GM18519 (cell line): Measurements from ENCODE around the gene UBE2H.
"Not testable (repeated sequence)": the region's sequence is repeated elsewhere in the genome, so short reads cannot be mapped to it uniquely, and the experiment has no call there.

Experiments used
- ATAC-seq: cut with Tn5 transposase; IDR thresholded peaks from one replicate; pipeline ENCODE4 v1.9.1; 2021; ENCODE audit warnings: mild to moderate bottlenecking, moderate library complexity; ENCODE audit not compliant: unreplicated experiment, low FRiP score

UBE2H gene

DNA sequence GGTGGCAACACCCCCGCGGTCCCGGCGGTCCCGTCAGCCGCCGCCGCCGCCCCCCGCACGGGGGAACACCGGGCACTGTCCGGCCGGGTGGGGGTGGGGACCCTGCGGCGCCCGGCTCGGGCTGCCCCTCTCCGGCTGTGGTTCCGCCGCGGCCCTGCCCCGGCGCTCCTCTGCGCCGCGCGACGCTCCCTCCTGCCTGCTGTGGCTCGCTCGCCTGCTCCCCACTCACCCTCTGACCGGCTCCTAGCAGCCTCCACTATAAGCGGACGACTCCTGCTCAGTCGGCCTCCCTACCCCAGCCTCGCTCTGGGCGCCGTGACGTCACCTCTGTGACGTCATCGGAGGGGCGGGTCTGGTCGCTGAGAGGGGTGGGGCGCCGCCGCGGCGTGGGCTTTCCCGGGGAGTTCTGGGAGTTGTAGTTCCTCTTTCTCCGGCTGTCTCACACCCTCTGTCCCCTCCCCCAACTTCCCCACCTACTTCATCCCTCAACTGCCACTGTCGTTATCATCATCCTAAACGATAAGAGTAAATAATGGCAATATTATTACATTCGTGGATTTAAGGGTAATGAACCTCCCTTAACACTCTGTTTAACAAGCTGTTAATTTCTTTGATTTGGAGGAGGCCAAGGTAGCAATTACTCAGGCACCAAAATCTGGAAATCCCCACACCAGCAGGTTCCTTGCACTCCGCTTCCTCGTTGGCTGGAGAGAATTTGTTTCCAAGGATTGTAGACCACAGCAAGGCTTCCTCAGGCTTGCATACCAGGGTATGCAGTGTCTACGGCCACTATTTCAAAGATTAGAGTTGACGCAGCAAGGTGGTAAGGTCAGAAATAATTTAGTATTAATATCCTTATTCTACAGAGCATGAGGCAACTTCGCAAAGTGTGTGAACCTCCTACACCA, at the start of gene UBE2H:
UBE2H (minus strand) TSS at position 308 of the 908 bp plus-strand sequence. CDS start 405 bp downstream, outside the sequence.
- peak; percentile 39 for ATAC-seq

DNA sequence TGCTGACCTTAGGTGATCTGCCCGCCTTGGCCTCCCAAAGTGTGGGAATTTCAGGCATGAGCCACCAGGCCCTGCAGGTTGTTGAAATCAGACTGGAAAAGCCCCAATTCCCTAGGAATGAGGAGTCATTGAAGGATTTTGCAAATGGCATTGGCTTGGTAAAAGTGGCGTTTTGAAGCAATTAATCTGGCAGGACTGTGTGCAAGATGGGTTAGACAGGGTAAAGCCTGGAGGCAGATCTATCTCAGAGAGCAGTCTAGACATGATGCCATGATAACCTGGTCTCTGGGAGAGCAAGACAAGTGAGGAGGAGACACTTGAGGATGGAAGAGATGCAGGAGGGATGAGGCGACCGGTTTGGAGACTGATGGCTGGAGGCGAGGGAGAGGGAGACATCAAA, 45.7 kb upstream of the UBE2H start:
- ATAC-seq: no peak

GRCh38 chr7:129997285-129997684, 44.5 kb upstream of the UBE2H start:
- no peak for ATAC-seq

DNA sequence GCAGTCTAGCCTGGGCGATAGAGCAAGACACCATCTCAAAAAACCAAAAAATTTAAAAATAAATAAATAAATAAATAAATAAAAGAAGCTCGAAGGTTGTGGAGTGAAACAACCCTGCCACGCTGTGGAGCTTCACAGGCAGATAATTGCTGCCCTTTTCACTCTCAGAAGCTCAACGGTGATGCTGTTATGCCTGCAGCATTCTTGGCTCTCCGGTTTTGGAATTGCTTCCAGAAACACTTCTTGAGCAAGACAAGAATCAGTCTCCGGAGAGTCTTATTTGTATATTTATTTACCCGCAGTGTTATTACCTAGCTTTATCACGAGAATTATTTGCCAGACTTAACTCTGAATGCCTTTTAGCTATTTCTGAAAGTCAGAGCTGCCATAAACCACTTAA, 40.5 kb upstream of the UBE2H start:
- no peak for ATAC-seq

- ATAC-seq: no peak
Observed at GRCh38 chr7:129990403-129991192, 37.8 kb upstream of the UBE2H start.

DNA sequence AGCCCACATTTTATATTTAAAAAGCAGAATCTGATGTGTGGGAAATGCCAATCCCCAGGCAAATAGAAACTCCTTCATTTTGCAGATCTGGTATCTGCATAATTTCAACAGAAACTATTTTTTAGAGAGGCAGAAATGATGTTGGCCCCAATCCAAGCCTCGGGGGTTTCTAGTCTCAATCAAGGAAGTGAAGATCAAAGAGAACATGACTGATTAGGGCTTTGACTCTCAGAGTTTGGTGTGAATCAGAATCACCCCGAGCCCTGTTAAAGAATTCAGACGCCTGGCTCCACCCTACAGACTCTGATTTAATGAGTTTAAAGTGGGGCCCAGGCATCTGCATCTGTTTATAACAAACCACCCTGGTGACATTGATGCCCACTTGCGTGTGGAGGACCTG, 36.7 kb upstream of the UBE2H start:
- no peak for ATAC-seq

DNA sequence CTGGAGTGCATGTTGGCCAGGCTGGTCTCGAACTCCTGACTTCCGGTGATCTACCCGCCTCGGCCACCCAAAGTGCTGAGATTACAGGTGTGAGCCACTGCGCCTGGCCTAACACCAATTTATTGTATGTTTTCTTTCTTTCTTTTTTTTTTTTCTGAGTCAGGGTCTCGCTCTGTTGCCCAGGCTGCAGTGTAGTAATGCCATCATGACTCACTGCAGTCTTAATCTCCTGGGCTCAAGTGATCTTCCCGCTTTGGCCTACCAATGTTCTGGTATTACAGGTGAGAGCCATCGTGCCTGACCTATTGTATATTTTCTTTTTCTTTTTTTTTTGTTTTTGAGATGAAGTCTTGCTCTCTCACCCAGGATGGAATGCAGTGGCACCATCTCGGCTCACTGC, 33.8 kb upstream of the UBE2H start:
- no peak for ATAC-seq

DNA sequence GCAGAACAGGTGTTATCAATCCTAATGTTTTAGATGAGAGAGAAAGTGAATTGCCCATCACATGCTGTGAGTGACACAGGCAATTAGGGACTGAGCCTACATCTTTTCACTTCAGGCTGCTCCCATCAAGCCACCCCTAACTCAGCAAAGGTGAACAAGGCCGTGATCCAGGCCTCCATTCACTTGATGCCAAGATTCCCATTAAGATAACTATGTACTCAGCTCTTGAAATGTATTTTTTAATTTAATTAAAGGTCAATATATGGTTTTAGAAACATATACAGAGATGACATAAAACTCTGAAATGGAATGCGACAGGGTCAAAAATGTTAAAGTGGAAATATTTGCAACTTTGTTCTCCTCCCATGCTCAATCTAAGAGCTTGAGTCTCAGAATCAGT, 27.9 kb upstream of the UBE2H start:
- ATAC-seq: no peak

- no peak for ATAC-seq
Observed at GRCh38 chr7:129975309-129975708, 22.5 kb upstream of the UBE2H start.

GRCh38 chr7:129970816-129971215, 18.1 kb upstream of the UBE2H start:
- no peak for ATAC-seq

DNA sequence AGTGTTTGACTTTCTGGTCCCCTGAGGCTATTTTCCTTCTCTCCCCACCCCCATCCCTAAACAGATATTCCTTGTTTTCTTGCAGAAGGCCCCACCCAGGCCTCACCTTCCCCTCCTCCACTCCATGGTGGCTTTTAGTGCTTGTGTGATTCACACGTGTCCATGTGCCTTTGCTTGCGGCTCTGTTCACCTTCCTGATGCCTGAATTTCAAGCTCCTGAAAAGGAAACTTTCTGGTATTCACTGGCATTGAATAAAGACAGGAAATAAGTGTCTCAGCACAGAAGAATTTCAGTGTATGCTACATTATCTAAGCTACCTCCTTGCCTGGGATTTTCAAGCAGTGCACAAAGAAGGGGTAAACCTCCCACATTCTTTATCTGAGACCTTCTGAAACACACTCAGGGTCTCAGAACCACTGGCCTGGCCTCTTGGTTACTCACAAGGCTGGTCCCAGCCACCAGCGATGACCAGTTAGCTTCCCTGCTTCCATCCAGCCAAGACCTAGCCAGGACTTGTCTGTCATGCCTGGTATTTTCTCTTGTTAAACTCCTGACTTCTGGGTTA, 17.2 kb upstream of the UBE2H start:
- no peak for ATAC-seq

- no peak for ATAC-seq
Observed at GRCh38 chr7:129968592-129969383, 16.0 kb upstream of the UBE2H start.

DNA sequence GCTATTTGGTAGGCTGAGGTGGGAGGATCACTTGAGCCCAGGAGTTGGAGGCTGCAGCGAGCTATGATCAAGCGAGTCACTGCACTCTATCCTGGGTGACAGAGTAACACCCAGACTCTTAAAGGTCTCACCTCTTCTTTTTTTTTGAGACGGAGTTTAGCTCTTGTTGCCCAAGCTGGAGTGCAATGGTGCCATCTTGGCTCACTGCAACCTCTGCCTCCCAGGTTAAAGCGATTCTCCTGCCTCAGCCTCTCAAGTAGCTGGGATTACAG, 7.4 kb upstream of the UBE2H start:
- ATAC-seq: not testable (repeated sequence)

DNA sequence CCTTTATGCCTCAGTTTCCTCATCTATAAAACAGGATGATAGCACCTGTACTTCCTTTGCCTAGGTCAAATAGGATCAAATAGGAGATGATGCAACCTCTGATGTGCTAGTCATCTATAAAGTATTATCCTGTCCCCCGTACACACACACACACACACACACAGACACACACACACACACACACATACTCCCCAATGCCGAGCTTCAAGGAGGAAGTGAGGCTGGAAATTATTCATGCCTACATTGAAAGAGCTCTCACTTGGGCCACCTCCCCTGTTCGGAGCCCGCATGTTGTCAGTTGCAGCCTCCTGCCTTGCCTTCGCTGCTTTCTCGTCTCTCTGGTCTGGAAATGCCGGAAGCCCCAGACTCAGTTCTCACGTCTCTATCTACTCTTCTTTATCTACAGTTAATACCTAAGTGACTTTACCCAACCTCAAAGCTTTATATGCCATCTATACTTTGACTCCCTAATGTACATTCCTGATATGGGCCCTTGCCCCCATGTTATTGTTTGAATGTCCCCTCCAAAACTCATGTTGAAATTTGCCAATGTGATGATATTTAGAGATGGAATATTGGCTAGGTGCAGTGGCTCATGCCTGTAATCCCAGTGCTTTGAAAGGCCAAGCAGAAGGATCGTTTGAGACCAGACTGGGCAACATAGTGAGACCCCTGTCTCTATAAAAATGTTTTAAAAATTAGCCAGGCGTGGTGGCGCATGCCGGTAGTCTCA, 6.9 kb upstream of the UBE2H start:
- ATAC-seq: no peak

GRCh38 chr7:129958643-129959470, 6.1 kb upstream of the UBE2H start:
- no peak for ATAC-seq

GRCh38 chr7:129955993-129956543, 3.3 kb upstream of the UBE2H start:
- ATAC-seq: no peak

GRCh38 chr7:129952086-129952652, 591 bp downstream of the UBE2H start:
- no peak for ATAC-seq

GRCh38 chr7:129951226-129952085, 1.3 kb downstream of the UBE2H start:
- ATAC-seq: no peak
